Tibial nerve (tissue), 4 donors: ENCODE data around the gene DOK6. TPM values are rescaled to one million over a fixed set of nuclear protein-coding genes. Genes with fewer than 3 reads are reported as not detected.
A peak's percentile ranks its signal among the peaks of the same experiment; 100 is the strongest.

ENCODE experiments used
- DNase-seq, 2 donors: peaks; one replicate each; pipeline ENCODE4 v3.0.0-alpha.2; 2019; ENCODE audit warnings: low spot score in 2 of 2
- H3K27ac ChIP-seq, 4 donors: fragments of 200-600 bp; sonication (generic) in 3 of 4; one replicate each; pipeline ENCODE4 v1.5.1; 2017 to 2019; ENCODE audit warnings: mild to moderate bottlenecking in 1 of 4
- H3K27me3 ChIP-seq, 2 donors: fragments of 200-600 bp; sonication (generic) in 1 of 2; one replicate each; pipeline versions ENCODE4 v1.5.1 to v1.6.0; 2017 to 2019
- H3K36me3 ChIP-seq, 3 donors: fragments of 200-600 bp; sonication (generic); one replicate each; pipeline ENCODE4 v1.5.1; 2018 to 2019
- H3K4me1 ChIP-seq, 4 donors: fragments of 200-600 bp; sonication (generic) in 3 of 4; one replicate each; pipeline ENCODE4 v1.5.1; 2017 to 2019
- H3K4me3 ChIP-seq, 4 donors: fragments of 200-600 bp; sonication (generic) in 3 of 4; one replicate each; pipeline ENCODE4 v1.5.1; 2017 to 2019; ENCODE audit warnings: mild to moderate bottlenecking in 1 of 4, moderate library complexity in 1 of 4
- H3K9me3 ChIP-seq, 4 donors: fragments of 200-600 bp; sonication (generic) in 3 of 4; one replicate each; pipeline ENCODE4 v1.5.1; 2017 to 2019
- CTCF ChIP-seq, 5 experiments: fragments of 200-600 bp in 3 of 5; fragments of 450-650 bp in 2 of 5; sonication (generic) in 3 of 5; IDR thresholded peaks; one replicate each; pipeline ENCODE4 v1.5.1; 2016 to 2019; ENCODE audit warnings: antibody characterized with exemption in 5 of 5, mild to moderate bottlenecking in 3 of 5, moderate library complexity in 2 of 5
- EP300 ChIP-seq, 2 donors: sonication (generic); formaldehyde crosslinking; IDR thresholded peaks; one replicate each; pipeline ENCODE4 v1.6.1; 2017; ENCODE audit warnings: antibody characterized with exemption in 2 of 2, mild to moderate bottlenecking in 1 of 2
- POLR2A ChIP-seq, 2 donors: fragments of 450-650 bp; IDR thresholded peaks; one replicate each; pipeline ENCODE4 v1.6.1; 2017; ENCODE audit warnings: antibody characterized with exemption in 2 of 2, mild to moderate bottlenecking in 2 of 2, moderate library complexity in 2 of 2
- WGBS, 2 donors: methylation state at CpG; one replicate each; pipeline ENCODE4 v1.1.5; 2018; 5-methylcytosine and 5-hydroxymethylcytosine counted together
- total RNA-seq, 4 donors: library from RNA; depleted of rRNA; stranded (reverse); fragments of >200 nt; gene quantifications; one replicate each; pipeline ENCODE4 v1.1.0, GENCODE V29; 2016

Gene DOK6
- total RNA-seq, 4 donors from 2014 or later = 4.0 to 28.6 (median 6.1) TPM

- Histone ChIP-seq H3K4me1 (peaks cover 0 to 19% (median 0%) of the 10 kb centered on the region in 4 donors), H3K27ac (peak overlapping the region in 3 of 4 donors; percentile 69 to 89 (median 88)), H3K9me3 (no peaks in the 10 kb centered on the region), H3K4me3 (peak overlapping the region; percentile 52 to 69 (median 60)), H3K27me3 (peaks cover 0 to 6% of the 10 kb centered on the region in 2 donors), H3K36me3 (no peaks in the 10 kb centered on the region)
- no peak for DNase-seq
- 8 to 11% methylated on average over 19 of the region's 19 CpGs for WGBS, 2 donors
- no peak for TF ChIP-seq POLR2A (IDR thresholded peaks at IDR 0.05)
- TF ChIP-seq CTCF (IDR thresholded peaks at IDR 0.05) = no peak
- TF ChIP-seq EP300 (IDR thresholded peaks at IDR 0.05) = no peak
Measured at GRCh38 chr18:69401972-69402532, 1.4 kb downstream of the DOK6 start.

- Histone ChIP-seq H3K27ac (peak overlapping the region in 2 of 4 donors; percentile 15 to 89), H3K9me3 (no peaks in the 10 kb centered on the region)
Measured at GRCh38 chr18:69402533-69402989, 1.9 kb downstream of the DOK6 start.

GRCh38 chr18:69408522-69408921 lies 7.8 kb downstream of the DOK6 start:
- Histone ChIP-seq H3K36me3 (no peaks in the 10 kb centered on the region), H3K27ac (no peak overlapping the region), H3K4me1 (no peaks in the 10 kb centered on the region), H3K9me3 (no peaks in the 10 kb centered on the region), H3K4me3 (no peak overlapping the region), H3K27me3 (no peaks in the 10 kb centered on the region)
- TF ChIP-seq CTCF (IDR thresholded peaks at IDR 0.05) (no peak), EP300 (IDR thresholded peaks at IDR 0.05) (no peak), POLR2A (IDR thresholded peaks at IDR 0.05) (no peak)
- no peak for DNase-seq
- 88 to 91% methylated on average over 1 of the region's 1 CpG for WGBS, 2 donors

More at GRCh38 chr18:69402533-69402989, 1.9 kb downstream of the DOK6 start:
- H3K27me3 ChIP-seq = peaks cover 0 to 6% of the 10 kb centered on the region in 2 donors
- TF ChIP-seq CTCF (IDR thresholded peaks at IDR 0.05) (no peak), POLR2A (IDR thresholded peaks at IDR 0.05) (no peak), EP300 (IDR thresholded peaks at IDR 0.05) (no peak)
- no peak for DNase-seq
- WGBS, 2 donors = 33 to 36% methylated on average over 20 of the region's 20 CpGs
- no peaks in the 10 kb centered on the region for H3K36me3 ChIP-seq
- H3K4me3 ChIP-seq = peak overlapping the region; percentile 52 to 69 (median 60)
- peaks cover 0 to 19% (median 0%) of the 10 kb centered on the region in 4 donors for H3K4me1 ChIP-seq

- no peaks in the 10 kb centered on the region for H3K4me1 ChIP-seq
- H3K36me3 ChIP-seq = no peaks in the 10 kb centered on the region
- H3K27me3 ChIP-seq = no peaks in the 10 kb centered on the region
- H3K9me3 ChIP-seq = no peaks in the 10 kb centered on the region
- DNase-seq = no peak
- no peak overlapping the region for H3K27ac ChIP-seq
- no peak overlapping the region for H3K4me3 ChIP-seq
- TF ChIP-seq CTCF (IDR thresholded peaks at IDR 0.05) (no peak), EP300 (IDR thresholded peaks at IDR 0.05) (no peak), POLR2A (IDR thresholded peaks at IDR 0.05) (no peak)
Measured at GRCh38 chr18:69411199-69411598, 10.5 kb downstream of the DOK6 start.

GRCh38 chr18:69414184-69414583 lies 13.5 kb downstream of the DOK6 start:
- Histone ChIP-seq H3K36me3 (no peaks in the 10 kb centered on the region), H3K27ac (no peak overlapping the region), H3K9me3 (no peaks in the 10 kb centered on the region), H3K4me3 (no peak overlapping the region), H3K4me1 (no peaks in the 10 kb centered on the region), H3K27me3 (no peaks in the 10 kb centered on the region)
- no peak for TF ChIP-seq EP300 (IDR thresholded peaks at IDR 0.05)
- TF ChIP-seq POLR2A (IDR thresholded peaks at IDR 0.05) = no peak
- no peak for TF ChIP-seq CTCF (IDR thresholded peaks at IDR 0.05)
- DNase-seq = no peak
- 47 to 96% methylated on average over 1 of the region's 1 CpG for WGBS, 2 donors
